ENCODE data around the gene HAUS3.

DNA sequence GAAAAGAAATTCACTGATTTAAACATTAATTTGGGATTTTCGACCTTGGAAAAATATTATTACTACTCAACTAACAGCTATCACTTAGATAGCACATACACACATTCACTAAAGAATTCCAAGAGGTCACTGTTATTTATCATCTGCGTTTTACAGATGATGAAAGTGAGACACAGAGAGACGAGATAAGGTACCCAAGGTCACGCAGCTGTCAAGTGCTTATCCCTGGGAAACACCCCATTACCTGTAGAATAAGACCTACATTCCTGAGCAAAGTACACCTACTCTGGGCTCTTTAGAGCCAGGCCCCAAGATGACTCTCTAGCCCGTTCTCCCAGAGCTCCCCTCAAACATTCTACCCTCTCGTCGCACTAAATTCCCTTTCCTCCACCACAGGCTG, 48.6 kb downstream of the HAUS3 start:
- TF ChIP-seq, protein P1, sequence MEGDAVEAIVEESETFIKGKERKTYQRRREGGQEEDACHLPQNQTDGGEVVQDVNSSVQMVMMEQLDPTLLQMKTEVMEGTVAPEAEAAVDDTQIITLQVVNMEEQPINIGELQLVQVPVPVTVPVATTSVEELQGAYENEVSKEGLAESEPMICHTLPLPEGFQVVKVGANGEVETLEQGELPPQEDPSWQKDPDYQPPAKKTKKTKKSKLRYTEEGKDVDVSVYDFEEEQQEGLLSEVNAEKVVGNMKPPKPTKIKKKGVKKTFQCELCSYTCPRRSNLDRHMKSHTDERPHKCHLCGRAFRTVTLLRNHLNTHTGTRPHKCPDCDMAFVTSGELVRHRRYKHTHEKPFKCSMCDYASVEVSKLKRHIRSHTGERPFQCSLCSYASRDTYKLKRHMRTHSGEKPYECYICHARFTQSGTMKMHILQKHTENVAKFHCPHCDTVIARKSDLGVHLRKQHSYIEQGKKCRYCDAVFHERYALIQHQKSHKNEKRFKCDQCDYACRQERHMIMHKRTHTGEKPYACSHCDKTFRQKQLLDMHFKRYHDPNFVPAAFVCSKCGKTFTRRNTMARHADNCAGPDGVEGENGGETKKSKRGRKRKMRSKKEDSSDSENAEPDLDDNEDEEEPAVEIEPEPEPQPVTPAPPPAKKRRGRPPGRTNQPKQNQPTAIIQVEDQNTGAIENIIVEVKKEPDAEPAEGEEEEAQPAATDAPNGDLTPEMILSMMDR (IDR thresholded peaks at IDR 0.05) = no peak
- no peak for TF ChIP-seq POLR2A (IDR thresholded peaks at IDR 0.05)

Measured in esophagus squamous epithelium (tissue), 4 donors.